Astrocyte (in vitro differentiated cells and primary cell): Measurements from ENCODE around the gene MIS18A. TPM values are rescaled to one million over a fixed set of nuclear protein-coding genes. Genes with fewer than 3 reads are reported as not detected.
"Not testable (repeated sequence)": the region's sequence is repeated elsewhere in the genome, so short reads cannot be mapped to it uniquely, and the experiment has no call there.

Experiments used
- DNase-seq: peaks from one replicate; pipeline ENCODE4 v3.0.0-alpha.2; 2010; ENCODE audit warnings: low read depth
- FAIRE-seq: peaks from 2 replicates; lab custom pipeline; 2011; peaks lifted over from hg19 to GRCh38; lab: Jason Lieb, UNC
- H2AFZ ChIP-seq: 2 replicates; pipeline ENCODE4 v1.6.0; 2012; ENCODE audit warnings: low read depth, low read length, inconsistent platforms
- H3K27ac ChIP-seq: 2 replicates; pipeline ENCODE4 v1.5.1; 2011; ENCODE audit warnings: low read depth, low read length, inconsistent platforms
- H3K27me3 ChIP-seq: 2 replicates; pipeline ENCODE4 v1.6.0; 2011; ENCODE audit warnings: low read length, inconsistent platforms; ENCODE audit not compliant: insufficient read depth
- H3K36me3 ChIP-seq: 2 replicates; pipeline ENCODE4 v1.5.1; 2011; ENCODE audit warnings: low read length, inconsistent platforms; ENCODE audit not compliant: insufficient read depth
- H3K4me1 ChIP-seq: 2 replicates; pipeline ENCODE4 v1.5.1; 2011; ENCODE audit warnings: low read length, inconsistent platforms; ENCODE audit not compliant: insufficient read depth
- H3K4me2 ChIP-seq: 2 replicates; pipeline ENCODE4 v1.6.0; 2012; ENCODE audit warnings: low read length, inconsistent platforms
- H3K4me3 ChIP-seq: 2 replicates; pipeline ENCODE4 v1.5.1; 2011; ENCODE audit warnings: low read depth, mild to moderate bottlenecking, low read length, inconsistent platforms; ENCODE audit not compliant: insufficient read depth
- H3K79me2 ChIP-seq: 2 replicates; pipeline ENCODE4 v1.6.0; 2012; ENCODE audit warnings: mild to moderate bottlenecking, low read length, inconsistent platforms; ENCODE audit not compliant: insufficient read depth
- H3K9ac ChIP-seq: 2 replicates; pipeline ENCODE4 v1.6.0; 2012; ENCODE audit warnings: mild to moderate bottlenecking, low read length, inconsistent platforms
- H3K9me3 ChIP-seq: 2 replicates; pipeline ENCODE4 v1.5.1; 2012; ENCODE audit warnings: low read depth, mild to moderate bottlenecking, low read length, inconsistent platforms; ENCODE audit not compliant: insufficient read depth
- H4K20me1 ChIP-seq: 2 replicates; pipeline ENCODE4 v1.6.0; 2012; ENCODE audit warnings: low read length, inconsistent platforms; ENCODE audit not compliant: insufficient read depth
- H3K27ac Mint-ChIP-seq: one replicate; pipeline ENCODE4 v1.8.0; 2021; ENCODE audit warnings: mild to moderate bottlenecking, mixed read lengths; ENCODE audit not compliant: unreplicated experiment
- H3K27me3 Mint-ChIP-seq: one replicate; pipeline ENCODE4 v1.8.0; 2021; ENCODE audit warnings: low read depth, mixed read lengths; ENCODE audit not compliant: unreplicated experiment
- H3K36me3 Mint-ChIP-seq: one replicate; pipeline ENCODE4 v1.8.0; 2021; ENCODE audit warnings: low read depth, mixed read lengths; ENCODE audit not compliant: unreplicated experiment
- H3K4me1 Mint-ChIP-seq: one replicate; pipeline ENCODE4 v1.8.0; 2021; ENCODE audit warnings: low read depth, mixed read lengths; ENCODE audit not compliant: unreplicated experiment
- H3K4me3 Mint-ChIP-seq: one replicate; pipeline ENCODE4 v1.8.0; 2021; ENCODE audit warnings: mild to moderate bottlenecking, moderate library complexity, mixed read lengths; ENCODE audit not compliant: unreplicated experiment
- H3K9me3 Mint-ChIP-seq: one replicate; pipeline ENCODE4 v1.8.0; 2021; ENCODE audit warnings: mild to moderate bottlenecking, mixed read lengths; ENCODE audit not compliant: unreplicated experiment
- CTCF ChIP-seq: IDR thresholded peaks from 2 replicates; pipeline ENCODE4 v1.5.1; 2011; ENCODE audit warnings: low read depth, mild to moderate bottlenecking, inconsistent platforms, low read length, moderate library complexity; ENCODE audit not compliant: insufficient read depth
- EZH2 ChIP-seq: IDR thresholded peaks from 2 replicates; pipeline ENCODE4 v1.6.1; 2012; ENCODE audit warnings: mild to moderate bottlenecking, low read length, inconsistent platforms; ENCODE audit not compliant: insufficient read depth
- total RNA-seq: library from RNA; stranded (reverse); gene quantifications from 2 replicates; pipeline ENCODE4 v1.2.1, GENCODE V29; 2021

MIS18A gene
- total RNA-seq, 1 donor from 2014 or later = 8.0 TPM

DNA sequence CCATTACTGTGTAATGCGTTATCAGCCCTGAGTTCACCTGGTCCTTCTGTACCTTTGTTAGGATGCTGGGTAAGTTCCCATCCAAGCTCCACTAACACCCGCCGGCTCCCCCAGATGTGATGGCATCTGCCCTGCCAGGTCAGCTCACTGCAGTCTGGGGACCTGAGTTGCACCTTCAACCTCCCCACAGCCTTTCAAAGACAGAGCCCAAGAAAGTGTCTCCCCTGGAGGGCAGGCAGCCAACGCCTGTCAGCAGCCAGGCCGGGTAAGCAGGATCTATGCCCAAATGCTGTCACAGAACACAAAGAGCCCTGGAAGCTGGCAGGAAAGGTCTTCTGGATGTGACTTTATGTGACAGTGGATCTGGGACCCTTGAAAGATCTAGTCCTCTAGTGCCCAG lies 33.5 kb upstream of the MIS18A start:
- DNase-seq (no peak), FAIRE-seq (no peak)

GRCh38 chr21:32311621-32312020 lies 32.8 kb upstream of the MIS18A start:
- H3K36me3 ChIP-seq = peaks cover 18% of the 10 kb centered on the region
- no peak overlapping the region for H3K27ac Mint-ChIP-seq
- no peaks in the 10 kb centered on the region for H3K27me3 Mint-ChIP-seq
- no peaks in the 10 kb centered on the region for H3K9me3 Mint-ChIP-seq
- H2AFZ ChIP-seq = no peak overlapping the region
- peaks cover 19% of the 10 kb centered on the region for H3K36me3 Mint-ChIP-seq
- H3K9ac ChIP-seq = no peak overlapping the region
- no peak overlapping the region for H3K4me2 ChIP-seq
- peaks cover 6% of the 10 kb centered on the region for H3K79me2 ChIP-seq
- FAIRE-seq (no peak), DNase-seq (no peak)
- peaks cover 39% of the 10 kb centered on the region for H4K20me1 ChIP-seq
- no peak overlapping the region for H3K4me3 ChIP-seq
- H3K9me3 ChIP-seq = no peaks in the 10 kb centered on the region
- H3K4me3 Mint-ChIP-seq = no peak overlapping the region
- H3K4me1 Mint-ChIP-seq = peaks cover 4% of the 10 kb centered on the region
- no peak overlapping the region for H3K27ac ChIP-seq
- H3K4me1 ChIP-seq = peaks cover 6% of the 10 kb centered on the region
- no peaks in the 10 kb centered on the region for H3K27me3 ChIP-seq
- TF ChIP-seq EZH2 = no peak
- TF ChIP-seq CTCF = no peak

More for the DNA sequence above, 33.5 kb upstream of the MIS18A start:
- Histone ChIP-seq H4K20me1 (peaks cover 45% of the 10 kb centered on the region), H3K9me3 (no peaks in the 10 kb centered on the region), H3K27ac (no peak overlapping the region), H2AFZ (no peak overlapping the region), H3K27me3 (no peaks in the 10 kb centered on the region), H3K36me3 (peaks cover 21% of the 10 kb centered on the region), H3K79me2 (peaks cover 6% of the 10 kb centered on the region), H3K4me3 (no peak overlapping the region), H3K4me1 (peaks cover 6% of the 10 kb centered on the region), H3K9ac (no peak overlapping the region), H3K4me2 (no peak overlapping the region)
- Mint-ChIP-seq H3K27me3 (no peaks in the 10 kb centered on the region), H3K4me3 (no peak overlapping the region), H3K27ac (no peak overlapping the region), H3K4me1 (peaks cover 4% of the 10 kb centered on the region), H3K9me3 (no peaks in the 10 kb centered on the region), H3K36me3 (peaks cover 16% of the 10 kb centered on the region)
- TF ChIP-seq EZH2 (no peak), CTCF (no peak)

- not testable (repeated sequence) for H3K27me3 ChIP-seq, H3K4me3 ChIP-seq, H3K4me2 ChIP-seq, H2AFZ ChIP-seq, H3K27ac ChIP-seq, H3K27me3 Mint-ChIP-seq, H3K27ac Mint-ChIP-seq, H3K4me3 Mint-ChIP-seq, H3K4me1 ChIP-seq, FAIRE-seq, DNase-seq, H3K79me2 ChIP-seq, H3K9me3 ChIP-seq, H3K9ac ChIP-seq, H3K9me3 Mint-ChIP-seq, H3K4me1 Mint-ChIP-seq
- peaks cover 34% of the 10 kb centered on the region for H4K20me1 ChIP-seq
- peaks cover 21% of the 10 kb centered on the region for H3K36me3 Mint-ChIP-seq
- peaks cover 18% of the 10 kb centered on the region for H3K36me3 ChIP-seq
Measured at GRCh38 chr21:32310976-32311375, 32.1 kb upstream of the MIS18A start.
